Activated CD4-positive, alpha-beta memory T cell treated with anti-CD3 and anti-CD28 coated beads for 36 hours (primary cell): ENCODE results near the gene CELF4. TPM values are rescaled to one million over a fixed set of nuclear protein-coding genes. Genes with fewer than 3 reads are reported as not detected.
"Not testable (repeated sequence)": the region's sequence is repeated elsewhere in the genome, so short reads cannot be mapped to it uniquely, and the experiment has no call there.

ENCODE experiments used
- CTCF ChIA-PET: fragments of 350-600 bp; sonication (Branson Sonifier 250); formaldehyde crosslinking; loops from one replicate; lab custom pipeline; 2021; ENCODE audit warnings: antibody characterized with exemption, inconsistent platforms; lab: Charles Lee
- POLR2A ChIA-PET: fragments of 350-600 bp; sonication (Branson Sonifier 250); formaldehyde crosslinking; loops from one replicate; lab custom pipeline; 2021; ENCODE audit warnings: antibody characterized with exemption; lab: Charles Lee
- DNase-seq: peaks from one replicate; pipeline ENCODE4 v3.0.0-alpha.2; 2020
- H3K27ac Mint-ChIP-seq: one replicate; pipeline ENCODE4 v1.8.0; 2021; ENCODE audit warnings: mixed read lengths
- H3K27me3 Mint-ChIP-seq: one replicate; pipeline ENCODE4 v1.8.0; 2021; ENCODE audit warnings: mixed read lengths
- H3K36me3 Mint-ChIP-seq: one replicate; pipeline ENCODE4 v1.8.0; 2021; ENCODE audit warnings: mixed read lengths
- H3K4me1 Mint-ChIP-seq: one replicate; pipeline ENCODE4 v1.8.0; 2021; ENCODE audit warnings: low read depth, mixed read lengths
- H3K4me3 Mint-ChIP-seq: one replicate; pipeline ENCODE4 v1.8.0; 2021; ENCODE audit warnings: mild to moderate bottlenecking, mixed read lengths
- H3K9me3 Mint-ChIP-seq: one replicate; pipeline ENCODE4 v1.8.0; 2021; ENCODE audit warnings: mixed read lengths
- intact Hi-C: fragments of 100-400 bp; cut with micrococcal nuclease; formaldehyde crosslinking; loops from one replicate; pipeline ENCODE4 v1.15.1; 2023
- total RNA-seq, 2 experiments: library from RNA; stranded (reverse); gene quantifications; one replicate each; pipeline ENCODE4 v1.2.3, GENCODE V29; 2021

CELF4 gene
- total RNA-seq, 2 experiments from 2014 or later = not detected

DNA sequence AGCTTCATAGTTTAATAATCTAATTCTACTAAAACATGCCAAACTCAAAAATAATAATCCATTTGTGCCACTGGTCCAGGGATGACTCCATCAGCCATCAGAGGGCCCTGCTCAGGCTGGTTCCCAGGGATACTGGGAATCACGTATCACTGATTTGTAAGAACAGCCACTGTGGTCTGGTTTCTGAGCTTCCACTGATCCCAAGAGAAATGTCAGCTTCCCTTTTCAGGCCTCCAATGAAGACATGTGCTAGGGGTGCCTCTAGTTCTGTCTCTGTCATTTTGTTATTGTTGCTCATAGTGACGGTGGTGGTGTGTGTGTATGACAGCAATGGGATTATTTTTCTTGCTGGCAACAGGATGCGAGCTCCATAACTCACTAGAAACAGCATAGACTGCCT, 83.2 kb downstream of the CELF4 start:
- CTCF ChIA-PET = no interaction called here
- Mint-ChIP-seq H3K27ac (no peak overlapping the region), H3K4me1 (peaks cover 9% of the 10 kb centered on the region), H3K36me3 (no peaks in the 10 kb centered on the region), H3K4me3 (no peak overlapping the region), H3K27me3 (peaks cover 36% of the 10 kb centered on the region), H3K9me3 (no peaks in the 10 kb centered on the region)
- POLR2A ChIA-PET = no interaction called here
- DNase-seq = no peak
- intact Hi-C loops = no loop called here

DNA sequence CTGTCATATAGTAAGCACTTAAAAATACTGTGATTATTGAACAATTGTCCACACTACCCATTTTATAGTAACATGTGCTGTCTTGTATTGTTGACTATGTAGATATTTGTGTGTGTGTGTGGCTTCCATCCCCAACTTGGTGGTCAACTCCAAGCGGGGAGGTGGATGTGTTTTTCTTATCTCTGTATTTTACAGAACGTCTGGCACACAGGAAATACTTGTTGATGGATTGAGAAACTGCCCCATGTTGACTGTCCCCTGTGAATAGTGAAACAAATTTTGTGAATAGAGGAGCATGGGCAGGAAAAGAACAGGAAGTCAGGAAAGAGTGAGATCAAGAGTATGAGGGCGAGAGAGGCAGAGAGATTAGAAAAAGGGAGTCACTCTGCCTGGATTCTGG, 83.6 kb downstream of the CELF4 start:
- ChIA-PET CTCF (no interaction called here), POLR2A (no interaction called here)
- Mint-ChIP-seq H3K36me3 (no peaks in the 10 kb centered on the region), H3K4me3 (no peak overlapping the region), H3K27ac (no peak overlapping the region), H3K4me1 (peaks cover 9% of the 10 kb centered on the region), H3K27me3 (peaks cover 32% of the 10 kb centered on the region), H3K9me3 (no peaks in the 10 kb centered on the region)
- intact Hi-C loops = no loop called here
- DNase-seq = no peak

DNA sequence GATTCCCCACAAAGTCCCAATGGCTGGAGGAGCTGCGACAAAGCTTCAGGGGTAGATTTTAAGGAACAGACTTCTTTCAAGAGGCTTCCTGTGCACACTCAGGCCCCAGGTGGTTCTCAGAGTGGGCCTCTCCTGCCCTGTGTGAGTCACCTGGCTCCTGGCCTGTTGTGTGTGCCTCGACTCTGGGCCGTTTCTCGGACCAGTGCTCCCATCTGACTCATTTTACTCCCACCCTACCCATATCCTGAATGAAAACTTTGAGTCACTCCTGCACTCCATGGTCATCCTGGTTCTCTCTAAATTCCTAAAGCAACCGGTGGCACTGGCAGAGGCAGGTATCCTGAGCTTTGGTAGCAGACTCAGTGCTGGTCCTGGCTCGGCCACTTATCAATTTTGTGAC, 84.1 kb downstream of the CELF4 start:
- intact Hi-C loops = no loop called here
- peaks cover 7% of the 10 kb centered on the region for H3K4me1 Mint-ChIP-seq
- H3K27me3 Mint-ChIP-seq = peaks cover 27% of the 10 kb centered on the region
- no peak overlapping the region for H3K27ac Mint-ChIP-seq
- CTCF ChIA-PET = no interaction called here
- H3K36me3 Mint-ChIP-seq = no peaks in the 10 kb centered on the region
- H3K9me3 Mint-ChIP-seq = no peaks in the 10 kb centered on the region
- H3K4me3 Mint-ChIP-seq = no peak overlapping the region
- POLR2A ChIA-PET = no interaction called here
- no peak for DNase-seq

DNA sequence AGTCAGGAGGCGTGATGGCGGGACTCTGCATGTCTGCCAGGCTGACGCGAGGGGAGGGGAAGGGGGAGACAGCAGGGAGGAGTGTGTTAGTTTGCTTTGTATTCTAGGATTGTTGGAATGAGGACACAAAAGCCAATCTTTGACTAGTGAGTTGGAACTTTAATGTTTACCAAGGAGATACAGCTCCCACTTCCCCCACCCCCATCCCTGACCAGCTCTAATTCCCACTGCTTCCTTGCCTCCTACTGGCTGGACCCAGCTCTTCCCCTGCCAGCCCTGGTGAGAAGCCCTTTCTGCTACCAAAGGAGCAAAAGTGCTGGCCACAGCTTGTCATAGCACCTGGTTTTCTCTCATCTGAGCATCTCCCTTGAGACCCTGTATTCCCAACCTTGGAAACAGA, 84.5 kb downstream of the CELF4 start:
- intact Hi-C loops = no loop called here
- Mint-ChIP-seq H3K36me3 (no peaks in the 10 kb centered on the region), H3K9me3 (no peaks in the 10 kb centered on the region), H3K4me3 (no peak overlapping the region), H3K27me3 (peaks cover 25% of the 10 kb centered on the region), H3K27ac (no peak overlapping the region), H3K4me1 (peaks cover 4% of the 10 kb centered on the region)
- POLR2A ChIA-PET = no interaction called here
- DNase-seq = no peak
- CTCF ChIA-PET = no interaction called here

DNA sequence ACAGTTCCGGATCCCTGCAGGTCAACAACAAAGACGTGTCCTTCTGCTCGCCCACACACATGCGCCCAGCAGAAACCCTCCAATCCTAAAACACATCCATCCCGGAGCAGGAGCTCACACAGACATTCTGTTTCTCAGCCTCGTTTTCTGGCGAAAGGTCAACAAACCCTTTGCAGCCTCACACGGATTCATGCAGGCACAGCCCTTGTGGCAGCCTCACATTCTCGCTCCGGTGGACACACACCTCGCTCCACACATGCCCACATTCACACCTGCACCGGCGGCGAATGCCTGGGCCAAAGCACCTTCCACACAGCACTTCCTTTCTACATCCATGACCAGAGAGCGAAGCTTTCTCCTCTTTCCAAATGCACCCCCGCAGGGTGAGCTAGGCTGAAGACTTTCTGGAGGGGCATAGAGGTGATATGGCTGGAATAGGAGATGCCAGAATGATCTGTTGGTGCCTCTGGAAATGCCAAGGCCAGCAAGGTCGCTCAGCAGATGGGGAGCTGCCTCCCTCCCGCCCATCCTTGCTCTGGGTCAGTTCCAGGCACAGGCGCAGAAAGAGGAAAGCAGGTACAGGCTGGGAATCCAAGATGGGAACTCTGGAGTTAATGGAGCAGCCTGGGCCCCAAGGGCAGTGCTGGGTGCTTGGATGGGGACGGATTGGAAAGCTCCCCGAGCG, 88.8 kb downstream of the CELF4 start:
- H3K27me3 Mint-ChIP-seq = peaks cover 4% of the 10 kb centered on the region
- H3K36me3 Mint-ChIP-seq = no peaks in the 10 kb centered on the region
- ChIA-PET POLR2A (no interaction called here), CTCF (no interaction called here)
- no peak overlapping the region for H3K27ac Mint-ChIP-seq
- H3K4me3 Mint-ChIP-seq = no peak overlapping the region
- no peaks in the 10 kb centered on the region for H3K9me3 Mint-ChIP-seq
- no peaks in the 10 kb centered on the region for H3K4me1 Mint-ChIP-seq
- DNase-seq = no peak
- intact Hi-C loops = no loop called here

DNA sequence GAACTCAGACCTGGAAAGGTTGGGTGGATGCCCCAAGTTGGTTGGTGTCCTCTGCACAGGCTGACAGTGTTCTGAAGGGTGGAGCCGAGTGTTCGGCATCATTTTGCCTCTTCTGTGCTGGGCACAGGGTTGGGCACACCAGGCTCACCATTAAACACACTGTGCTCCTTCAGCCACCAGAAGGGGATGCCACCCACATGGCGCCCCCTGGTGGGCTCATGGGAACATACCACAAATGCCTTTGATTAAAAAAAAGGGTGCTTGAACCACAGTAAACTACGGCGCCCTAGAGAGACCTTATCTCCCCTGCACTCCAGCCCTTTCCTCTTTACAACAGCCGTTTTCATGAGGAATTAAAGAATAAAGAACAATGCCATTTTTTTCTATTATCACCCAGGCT, 89.4 kb downstream of the CELF4 start:
- no peaks in the 10 kb centered on the region for H3K4me1 Mint-ChIP-seq
- POLR2A ChIA-PET = no interaction called here
- DNase-seq = peak; percentile 28
- no peaks in the 10 kb centered on the region for H3K36me3 Mint-ChIP-seq
- no peak overlapping the region for H3K4me3 Mint-ChIP-seq
- intact Hi-C loops = no loop called here
- peaks cover 3% of the 10 kb centered on the region for H3K27me3 Mint-ChIP-seq
- H3K9me3 Mint-ChIP-seq = no peaks in the 10 kb centered on the region
- no peak overlapping the region for H3K27ac Mint-ChIP-seq
- CTCF ChIA-PET = no interaction called here

DNA sequence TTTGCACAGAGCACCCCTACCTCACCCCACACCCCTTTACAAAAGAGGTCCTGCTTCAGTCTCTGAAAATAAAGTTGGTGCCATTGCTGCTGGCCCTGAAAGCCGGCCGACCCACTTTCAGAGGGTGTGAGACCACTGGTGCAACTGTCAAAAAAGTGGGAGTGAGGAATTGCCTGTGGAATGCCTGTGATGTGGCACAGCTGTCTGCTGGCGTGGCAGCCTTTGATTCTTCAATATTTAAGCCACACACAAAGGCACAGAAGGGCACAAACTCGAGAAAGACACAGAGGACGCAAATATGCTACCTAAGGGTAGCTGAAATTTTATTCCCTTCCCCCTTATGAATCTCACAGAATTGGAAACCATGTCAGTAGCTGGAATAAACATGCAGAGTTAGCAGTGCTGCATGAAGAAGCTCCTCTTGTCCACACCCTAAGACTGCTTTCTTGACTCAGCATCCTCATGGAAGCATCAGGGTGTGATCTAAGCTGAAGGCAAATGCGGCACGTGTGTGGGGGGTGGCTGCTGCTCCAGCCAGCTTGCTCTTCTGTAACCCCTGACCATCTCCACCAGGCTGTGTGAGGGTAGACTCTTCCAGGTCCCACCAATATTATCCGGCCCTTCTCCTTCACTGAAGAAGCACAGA, 92.3 kb downstream of the CELF4 start:
- POLR2A ChIA-PET = no interaction called here
- no peaks in the 10 kb centered on the region for H3K4me1 Mint-ChIP-seq
- no peaks in the 10 kb centered on the region for H3K36me3 Mint-ChIP-seq
- CTCF ChIA-PET = interaction anchor here (0.5 kb wide), 1 partner anchor 237 kb away, joined by 3 read pairs; no protein-coding TSS in a partner anchor
- no peaks in the 10 kb centered on the region for H3K9me3 Mint-ChIP-seq
- H3K27me3 Mint-ChIP-seq = peaks cover 3% of the 10 kb centered on the region
- no peak overlapping the region for H3K4me3 Mint-ChIP-seq
- DNase-seq = no peak
- intact Hi-C loops = no loop called here
- no peak overlapping the region for H3K27ac Mint-ChIP-seq

DNA sequence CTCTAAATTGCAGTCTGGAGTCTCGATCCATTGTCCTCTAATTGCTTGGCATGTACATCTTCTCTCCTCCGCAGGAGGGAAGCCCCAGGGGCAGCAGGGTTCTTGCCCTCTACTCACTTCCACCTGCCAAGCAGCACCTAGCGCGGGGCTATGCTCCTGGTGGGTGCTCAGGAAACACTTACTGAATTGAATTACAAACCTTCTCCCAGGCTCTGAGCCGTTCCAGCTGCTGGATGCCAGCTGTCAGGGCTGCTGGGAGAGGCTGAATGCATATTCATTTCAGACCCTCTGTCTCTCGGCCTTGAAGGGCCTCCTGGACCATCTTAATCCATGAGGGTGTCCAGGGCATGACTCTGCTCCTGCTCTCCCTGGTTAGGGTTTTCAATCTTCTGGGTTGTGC, 94.0 kb downstream of the CELF4 start:
- no peaks in the 10 kb centered on the region for H3K9me3 Mint-ChIP-seq
- ChIA-PET CTCF (no interaction called here), POLR2A (no interaction called here)
- no peak overlapping the region for H3K27ac Mint-ChIP-seq
- peaks cover 3% of the 10 kb centered on the region for H3K27me3 Mint-ChIP-seq
- intact Hi-C loops = no loop called here
- no peaks in the 10 kb centered on the region for H3K4me1 Mint-ChIP-seq
- DNase-seq = no peak
- no peak overlapping the region for H3K4me3 Mint-ChIP-seq
- no peaks in the 10 kb centered on the region for H3K36me3 Mint-ChIP-seq

DNA sequence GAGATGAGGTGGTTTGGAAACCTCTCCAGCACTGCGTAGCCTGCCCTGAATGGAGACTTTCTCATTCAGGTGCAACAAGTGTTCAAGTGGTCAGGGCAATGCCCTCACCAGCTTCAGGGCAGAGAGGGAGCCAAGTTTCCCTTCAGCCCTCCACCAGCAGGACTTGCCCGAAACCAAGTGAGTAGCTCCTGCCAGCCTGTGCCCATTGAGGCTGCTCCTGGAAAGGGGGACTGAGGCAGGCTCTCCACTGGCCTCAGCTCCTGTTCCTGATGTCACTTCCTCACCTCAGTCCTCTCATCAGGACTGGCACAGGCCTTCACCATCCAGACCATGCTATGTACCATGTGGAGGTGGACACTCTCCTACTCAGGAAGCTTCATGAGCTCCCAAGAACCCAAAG, 94.6 kb downstream of the CELF4 start:
- no peak overlapping the region for H3K27ac Mint-ChIP-seq
- no peak for DNase-seq
- no peaks in the 10 kb centered on the region for H3K9me3 Mint-ChIP-seq
- H3K27me3 Mint-ChIP-seq = no peaks in the 10 kb centered on the region
- H3K4me3 Mint-ChIP-seq = no peak overlapping the region
- ChIA-PET POLR2A (no interaction called here), CTCF (no interaction called here)
- no peaks in the 10 kb centered on the region for H3K36me3 Mint-ChIP-seq
- H3K4me1 Mint-ChIP-seq = no peaks in the 10 kb centered on the region
- intact Hi-C loops = no loop called here

DNA sequence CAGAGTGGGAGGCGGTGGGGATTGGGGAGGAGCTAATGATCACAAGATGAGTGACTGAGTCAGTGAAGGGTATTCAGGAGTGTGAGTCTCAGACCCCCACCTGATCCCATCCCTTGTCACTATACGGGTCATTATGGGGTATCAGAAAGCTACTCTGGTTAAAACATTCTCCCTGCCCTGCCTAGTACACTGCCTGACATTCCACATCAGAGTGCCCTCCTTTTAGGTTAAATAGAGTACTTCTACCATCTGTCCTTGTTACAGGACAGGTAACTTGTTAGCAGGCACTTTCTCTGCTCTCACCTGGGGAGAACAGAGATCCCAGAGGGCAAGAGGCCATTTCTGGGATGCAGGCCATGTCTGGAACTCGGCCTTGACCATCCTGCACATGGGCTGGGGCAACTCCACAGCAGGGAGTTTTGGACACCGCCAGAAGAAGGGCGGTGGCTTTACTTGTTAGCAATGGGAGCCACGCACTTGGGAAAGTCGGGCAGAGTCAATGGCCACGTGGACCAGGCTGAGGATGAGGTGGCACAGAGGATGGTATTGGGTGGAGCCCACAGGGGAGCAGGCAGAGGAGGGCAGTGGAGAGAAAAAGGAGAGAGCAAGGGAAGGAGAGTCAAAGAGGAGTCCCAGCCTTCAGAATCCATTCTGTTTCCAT, 98.5 kb downstream of the CELF4 start:
- Mint-ChIP-seq H3K27me3 (no peaks in the 10 kb centered on the region), H3K4me3 (no peak overlapping the region), H3K9me3 (no peaks in the 10 kb centered on the region), H3K36me3 (no peaks in the 10 kb centered on the region), H3K27ac (no peak overlapping the region), H3K4me1 (no peaks in the 10 kb centered on the region)
- CTCF ChIA-PET = no interaction called here
- POLR2A ChIA-PET = no interaction called here
- no peak for DNase-seq
- intact Hi-C loops = no loop called here

DNA sequence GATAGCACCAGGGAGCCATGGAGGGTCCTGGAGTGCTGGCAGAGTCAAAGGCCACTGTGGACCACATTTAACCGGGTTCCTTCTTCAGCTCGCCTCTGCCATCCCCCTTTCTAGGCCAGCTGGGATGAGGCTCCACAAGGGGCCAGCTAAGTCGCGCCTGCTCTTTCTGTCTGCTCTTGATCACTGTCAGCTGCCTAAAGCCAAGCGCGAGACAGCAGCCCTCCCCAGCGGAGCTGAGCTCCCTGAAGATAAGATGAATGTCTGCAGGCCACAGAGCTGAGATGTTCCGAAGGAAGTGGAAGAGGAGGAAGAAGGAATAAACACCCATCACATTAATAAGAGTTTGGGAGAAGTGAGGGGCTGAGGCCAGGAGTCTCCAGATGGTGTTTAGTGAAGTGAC, 99.6 kb downstream of the CELF4 start:
- H3K4me1 Mint-ChIP-seq = no peaks in the 10 kb centered on the region
- CTCF ChIA-PET = no interaction called here
- no peaks in the 10 kb centered on the region for H3K27me3 Mint-ChIP-seq
- no peak for DNase-seq
- intact Hi-C loops = no loop called here
- POLR2A ChIA-PET = no interaction called here
- H3K4me3 Mint-ChIP-seq = no peak overlapping the region
- no peak overlapping the region for H3K27ac Mint-ChIP-seq
- H3K9me3 Mint-ChIP-seq = no peaks in the 10 kb centered on the region
- no peaks in the 10 kb centered on the region for H3K36me3 Mint-ChIP-seq

DNA sequence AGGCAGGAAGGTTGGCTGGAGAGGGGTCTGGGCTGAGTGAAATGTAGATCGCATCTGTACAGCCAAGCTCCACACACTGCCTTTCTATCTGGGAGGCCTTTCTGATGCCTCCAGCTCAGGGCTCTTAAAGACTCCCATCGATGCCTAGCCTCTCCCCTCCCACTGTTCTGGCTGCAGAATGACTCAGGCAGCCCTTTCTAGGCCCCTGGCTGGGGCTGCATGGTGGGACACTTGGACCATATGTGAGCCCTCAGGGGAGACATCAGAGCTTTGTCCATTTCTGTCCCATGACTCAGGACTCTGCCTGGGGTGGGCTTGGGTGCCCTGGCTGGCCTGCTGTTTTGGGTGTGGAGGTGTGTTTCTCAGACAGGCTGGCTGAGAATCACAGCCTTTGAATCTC, 101.3 kb downstream of the CELF4 start:
- ChIA-PET CTCF (no interaction called here), POLR2A (no interaction called here)
- DNase-seq = no peak
- intact Hi-C loops = no loop called here
- no peaks in the 10 kb centered on the region for H3K36me3 Mint-ChIP-seq
- H3K27me3 Mint-ChIP-seq = no peaks in the 10 kb centered on the region
- no peak overlapping the region for H3K27ac Mint-ChIP-seq
- H3K4me3 Mint-ChIP-seq = no peak overlapping the region
- H3K4me1 Mint-ChIP-seq = no peaks in the 10 kb centered on the region
- no peaks in the 10 kb centered on the region for H3K9me3 Mint-ChIP-seq

DNA sequence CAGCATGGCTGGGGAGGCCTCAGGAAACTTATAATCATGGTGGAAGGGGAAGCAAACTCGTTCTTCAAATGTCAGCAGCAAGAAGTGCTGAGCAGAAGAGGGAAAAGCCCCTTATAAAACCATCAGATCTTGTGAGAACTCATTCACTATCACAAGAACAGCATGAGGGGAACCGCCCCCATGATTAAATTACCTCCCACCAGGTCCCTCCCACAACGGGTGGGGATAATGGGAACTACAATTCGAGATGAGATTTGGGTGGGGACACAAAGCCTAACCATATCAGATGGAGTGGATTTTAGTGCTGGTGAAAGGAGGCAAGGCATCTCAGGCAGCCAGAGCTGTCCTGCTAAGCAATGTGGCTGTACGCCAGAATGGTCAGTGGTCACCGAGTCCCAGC, 104.3 kb downstream of the CELF4 start:
- H3K9me3 Mint-ChIP-seq, H3K4me1 Mint-ChIP-seq, H3K27ac Mint-ChIP-seq, H3K27me3 Mint-ChIP-seq, H3K36me3 Mint-ChIP-seq, DNase-seq, CTCF ChIA-PET, intact Hi-C loops, H3K4me3 Mint-ChIP-seq, POLR2A ChIA-PET: not testable (repeated sequence)
